ENCODE results near the gene ZSCAN22. TPM values are rescaled to one million over a fixed set of nuclear protein-coding genes. Genes with fewer than 3 reads are reported as not detected.

Gene ZSCAN22
- total and polyA plus RNA-seq, 2 experiments from 2014 or later = 0.86 to 2.9 TPM

DNA sequence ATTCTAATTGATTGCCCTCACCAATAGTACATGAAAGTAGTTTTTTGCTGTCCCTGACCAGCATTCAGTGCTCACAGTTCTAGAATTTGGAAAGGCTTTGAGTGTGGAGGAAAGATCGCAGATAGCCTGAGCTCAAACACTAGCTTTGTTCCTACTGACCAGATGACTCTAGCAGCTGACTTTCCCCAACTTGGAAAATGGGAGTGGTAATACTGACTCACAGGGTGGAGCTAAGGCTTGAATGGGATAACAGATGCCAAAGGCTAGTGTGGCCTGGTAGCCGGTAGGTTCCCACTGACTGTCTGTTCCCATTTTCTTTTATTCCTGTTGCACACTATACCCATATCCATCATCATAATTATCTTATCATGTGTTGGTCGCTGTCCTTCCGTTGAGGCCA, 3.7 kb downstream of the ZSCAN22 start (continued):
- TF ChIP-seq, protein P1, sequence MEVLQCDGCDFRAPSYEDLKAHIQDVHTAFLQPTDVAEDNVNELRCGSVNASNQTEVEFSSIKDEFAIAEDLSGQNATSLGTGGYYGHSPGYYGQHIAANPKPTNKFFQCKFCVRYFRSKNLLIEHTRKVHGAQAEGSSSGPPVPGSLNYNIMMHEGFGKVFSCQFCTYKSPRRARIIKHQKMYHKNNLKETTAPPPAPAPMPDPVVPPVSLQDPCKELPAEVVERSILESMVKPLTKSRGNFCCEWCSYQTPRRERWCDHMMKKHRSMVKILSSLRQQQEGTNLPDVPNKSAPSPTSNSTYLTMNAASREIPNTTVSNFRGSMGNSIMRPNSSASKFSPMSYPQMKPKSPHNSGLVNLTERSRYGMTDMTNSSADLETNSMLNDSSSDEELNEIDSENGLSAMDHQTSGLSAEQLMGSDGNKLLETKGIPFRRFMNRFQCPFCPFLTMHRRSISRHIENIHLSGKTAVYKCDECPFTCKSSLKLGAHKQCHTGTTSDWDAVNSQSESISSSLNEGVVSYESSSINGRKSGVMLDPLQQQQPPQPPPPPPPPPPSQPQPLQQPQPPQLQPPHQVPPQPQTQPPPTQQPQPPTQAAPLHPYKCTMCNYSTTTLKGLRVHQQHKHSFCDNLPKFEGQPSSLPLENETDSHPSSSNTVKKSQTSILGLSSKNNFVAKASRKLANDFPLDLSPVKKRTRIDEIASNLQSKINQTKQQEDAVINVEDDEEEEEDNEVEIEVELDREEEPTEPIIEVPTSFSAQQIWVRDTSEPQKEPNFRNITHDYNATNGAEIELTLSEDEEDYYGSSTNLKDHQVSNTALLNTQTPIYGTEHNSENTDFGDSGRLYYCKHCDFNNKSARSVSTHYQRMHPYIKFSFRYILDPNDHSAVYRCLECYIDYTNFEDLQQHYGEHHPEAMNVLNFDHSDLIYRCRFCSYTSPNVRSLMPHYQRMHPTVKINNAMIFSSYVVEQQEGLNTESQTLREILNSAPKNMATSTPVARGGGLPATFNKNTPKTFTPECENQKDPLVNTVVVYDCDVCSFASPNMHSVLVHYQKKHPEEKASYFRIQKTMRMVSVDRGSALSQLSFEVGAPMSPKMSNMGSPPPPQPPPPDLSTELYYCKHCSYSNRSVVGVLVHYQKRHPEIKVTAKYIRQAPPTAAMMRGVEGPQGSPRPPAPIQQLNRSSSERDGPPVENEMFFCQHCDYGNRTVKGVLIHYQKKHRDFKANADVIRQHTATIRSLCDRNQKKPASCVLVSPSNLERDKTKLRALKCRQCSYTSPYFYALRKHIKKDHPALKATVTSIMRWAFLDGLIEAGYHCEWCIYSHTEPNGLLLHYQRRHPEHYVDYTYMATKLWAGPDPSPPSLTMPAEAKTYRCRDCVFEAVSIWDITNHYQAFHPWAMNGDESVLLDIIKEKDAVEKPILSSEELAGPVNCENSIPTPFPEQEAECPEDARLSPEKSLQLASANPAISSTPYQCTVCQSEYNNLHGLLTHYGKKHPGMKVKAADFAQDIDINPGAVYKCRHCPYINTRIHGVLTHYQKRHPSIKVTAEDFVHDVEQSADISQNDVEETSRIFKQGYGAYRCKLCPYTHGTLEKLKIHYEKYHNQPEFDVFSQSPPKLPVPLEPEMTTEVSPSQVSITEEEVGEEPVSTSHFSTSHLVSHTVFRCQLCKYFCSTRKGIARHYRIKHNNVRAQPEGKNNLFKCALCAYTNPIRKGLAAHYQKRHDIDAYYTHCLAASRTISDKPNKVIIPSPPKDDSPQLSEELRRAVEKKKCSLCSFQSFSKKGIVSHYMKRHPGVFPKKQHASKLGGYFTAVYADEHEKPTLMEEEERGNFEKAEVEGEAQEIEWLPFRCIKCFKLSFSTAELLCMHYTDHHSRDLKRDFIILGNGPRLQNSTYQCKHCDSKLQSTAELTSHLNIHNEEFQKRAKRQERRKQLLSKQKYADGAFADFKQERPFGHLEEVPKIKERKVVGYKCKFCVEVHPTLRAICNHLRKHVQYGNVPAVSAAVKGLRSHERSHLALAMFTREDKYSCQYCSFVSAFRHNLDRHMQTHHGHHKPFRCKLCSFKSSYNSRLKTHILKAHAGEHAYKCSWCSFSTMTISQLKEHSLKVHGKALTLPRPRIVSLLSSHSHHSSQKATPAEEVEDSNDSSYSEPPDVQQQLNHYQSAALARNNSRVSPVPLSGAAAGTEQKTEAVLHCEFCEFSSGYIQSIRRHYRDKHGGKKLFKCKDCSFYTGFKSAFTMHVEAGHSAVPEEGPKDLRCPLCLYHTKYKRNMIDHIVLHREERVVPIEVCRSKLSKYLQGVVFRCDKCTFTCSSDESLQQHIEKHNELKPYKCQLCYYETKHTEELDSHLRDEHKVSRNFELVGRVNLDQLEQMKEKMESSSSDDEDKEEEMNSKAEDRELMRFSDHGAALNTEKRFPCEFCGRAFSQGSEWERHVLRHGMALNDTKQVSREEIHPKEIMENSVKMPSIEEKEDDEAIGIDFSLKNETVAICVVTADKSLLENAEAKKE (CRISPR knock-in tag; IDR thresholded peaks at IDR 0.05) = no peak
- TF ChIP-seq JUNB (IDR thresholded peaks at IDR 0.05; ENCODE audit: unreplicated experiment) (no peak), NANOG (IDR thresholded peaks at IDR 0.05; ENCODE audit: borderline replicate concordance) (no peak)
- TF ChIP-seq, protein P2, sequence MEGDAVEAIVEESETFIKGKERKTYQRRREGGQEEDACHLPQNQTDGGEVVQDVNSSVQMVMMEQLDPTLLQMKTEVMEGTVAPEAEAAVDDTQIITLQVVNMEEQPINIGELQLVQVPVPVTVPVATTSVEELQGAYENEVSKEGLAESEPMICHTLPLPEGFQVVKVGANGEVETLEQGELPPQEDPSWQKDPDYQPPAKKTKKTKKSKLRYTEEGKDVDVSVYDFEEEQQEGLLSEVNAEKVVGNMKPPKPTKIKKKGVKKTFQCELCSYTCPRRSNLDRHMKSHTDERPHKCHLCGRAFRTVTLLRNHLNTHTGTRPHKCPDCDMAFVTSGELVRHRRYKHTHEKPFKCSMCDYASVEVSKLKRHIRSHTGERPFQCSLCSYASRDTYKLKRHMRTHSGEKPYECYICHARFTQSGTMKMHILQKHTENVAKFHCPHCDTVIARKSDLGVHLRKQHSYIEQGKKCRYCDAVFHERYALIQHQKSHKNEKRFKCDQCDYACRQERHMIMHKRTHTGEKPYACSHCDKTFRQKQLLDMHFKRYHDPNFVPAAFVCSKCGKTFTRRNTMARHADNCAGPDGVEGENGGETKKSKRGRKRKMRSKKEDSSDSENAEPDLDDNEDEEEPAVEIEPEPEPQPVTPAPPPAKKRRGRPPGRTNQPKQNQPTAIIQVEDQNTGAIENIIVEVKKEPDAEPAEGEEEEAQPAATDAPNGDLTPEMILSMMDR (conservative IDR thresholded peaks at IDR 0.05; ENCODE audit: low read depth in 2 of 2) = no peak

DNA sequence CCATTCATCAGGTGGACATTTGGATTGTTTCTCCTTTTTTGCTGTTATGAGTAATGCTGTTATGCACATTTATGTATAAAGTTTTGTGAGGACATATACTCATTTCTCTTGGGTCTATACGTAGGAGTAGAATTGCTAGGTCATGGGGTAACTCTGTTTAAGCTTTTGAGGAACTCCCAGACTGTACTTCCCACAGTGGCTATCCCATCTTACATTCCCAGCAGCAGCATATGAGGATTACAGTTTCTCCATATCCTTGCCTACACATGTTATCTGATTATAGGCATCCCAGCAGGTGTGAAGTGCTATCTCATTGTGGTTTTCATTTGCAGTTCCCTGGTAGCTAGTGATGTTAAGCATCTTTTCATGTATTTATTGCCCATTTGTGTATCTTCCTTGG, 5.9 kb downstream of the ZSCAN22 start:
- no peak for ATAC-seq
- peaks cover 3% of the 10 kb centered on the region; the same call in 1 of the 2 replicates for H3K4me1 ChIP-seq (ENCODE audit: insufficient read depth)
- H3K36me3 ChIP-seq (ENCODE audit: insufficient read depth) = no peaks in the 10 kb centered on the region
- Mint-ChIP-seq H3K9me3 (no peaks in the 10 kb centered on the region; the same call in 2 of the 3 replicates), H3K27me3 (ENCODE audit: insufficient read depth, low read depth, poor library complexity) (no peaks in the 10 kb centered on the region), H3K4me3 (no peak overlapping the region; the same call in 2 of the 3 replicates), H3K4me1 (peaks cover 2% of the 10 kb centered on the region; the same call in 1 of the 3 replicates), H3K36me3 (ENCODE audit: low read depth) (peaks cover 8% of the 10 kb centered on the region), H3K27ac (no peak overlapping the region)
- H3K27ac ChIP-seq (ENCODE audit: low read depth) = no peak overlapping the region
- no peak overlapping the region for H3K4me3 ChIP-seq
- no peak overlapping the region for H3K4me2 ChIP-seq
- 0 out of 2 replicates have a peak, but pooled peaks cover 9% of the 10 kb centered on the region for H3F3A ChIP-seq (replicated peaks; ENCODE audit: low read depth)
- TF ChIP-seq, protein P3, sequence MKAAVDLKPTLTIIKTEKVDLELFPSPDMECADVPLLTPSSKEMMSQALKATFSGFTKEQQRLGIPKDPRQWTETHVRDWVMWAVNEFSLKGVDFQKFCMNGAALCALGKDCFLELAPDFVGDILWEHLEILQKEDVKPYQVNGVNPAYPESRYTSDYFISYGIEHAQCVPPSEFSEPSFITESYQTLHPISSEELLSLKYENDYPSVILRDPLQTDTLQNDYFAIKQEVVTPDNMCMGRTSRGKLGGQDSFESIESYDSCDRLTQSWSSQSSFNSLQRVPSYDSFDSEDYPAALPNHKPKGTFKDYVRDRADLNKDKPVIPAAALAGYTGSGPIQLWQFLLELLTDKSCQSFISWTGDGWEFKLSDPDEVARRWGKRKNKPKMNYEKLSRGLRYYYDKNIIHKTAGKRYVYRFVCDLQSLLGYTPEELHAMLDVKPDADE (IDR thresholded peaks at IDR 0.05) = no peak
- TF ChIP-seq STAT1 (IDR thresholded peaks at IDR 0.05; ENCODE audit: unreplicated experiment) = no peak
- no peak for TF ChIP-seq CREB1 (CRISPR knock-in tag; IDR thresholded peaks at IDR 0.05; ENCODE audit: low read depth)
- DNase-seq (ENCODE audit: low spot score) = no peak
- no peaks in the 10 kb centered on the region for H3K79me2 ChIP-seq (replicated peaks; ENCODE audit: insufficient read depth)
- peaks cover 7% of the 10 kb centered on the region; the same call in 1 of the 2 replicates for H4K20me1 ChIP-seq (replicated peaks; ENCODE audit: insufficient read depth)
- H3K9me2 ChIP-seq (ENCODE audit: insufficient read depth) = no peaks in the 10 kb centered on the region
- no peak overlapping the region for H2AFZ ChIP-seq
- no peaks in the 10 kb centered on the region for H3K27me3 ChIP-seq (ENCODE audit: insufficient read depth)

Measured in GM23338 (cell line).